GM18868 (cell line): Measurements from ENCODE around the gene PDLIM5.
"Not testable (repeated sequence)": the region's sequence is repeated elsewhere in the genome, so short reads cannot be mapped to it uniquely, and the experiment has no call there.

ENCODE experiments used
- ATAC-seq: cut with Tn5 transposase; IDR thresholded peaks from one replicate; pipeline ENCODE4 v1.9.1; 2021; ENCODE audit warnings: mild to moderate bottlenecking, moderate library complexity; ENCODE audit not compliant: unreplicated experiment

The PDLIM5 gene, protein sequence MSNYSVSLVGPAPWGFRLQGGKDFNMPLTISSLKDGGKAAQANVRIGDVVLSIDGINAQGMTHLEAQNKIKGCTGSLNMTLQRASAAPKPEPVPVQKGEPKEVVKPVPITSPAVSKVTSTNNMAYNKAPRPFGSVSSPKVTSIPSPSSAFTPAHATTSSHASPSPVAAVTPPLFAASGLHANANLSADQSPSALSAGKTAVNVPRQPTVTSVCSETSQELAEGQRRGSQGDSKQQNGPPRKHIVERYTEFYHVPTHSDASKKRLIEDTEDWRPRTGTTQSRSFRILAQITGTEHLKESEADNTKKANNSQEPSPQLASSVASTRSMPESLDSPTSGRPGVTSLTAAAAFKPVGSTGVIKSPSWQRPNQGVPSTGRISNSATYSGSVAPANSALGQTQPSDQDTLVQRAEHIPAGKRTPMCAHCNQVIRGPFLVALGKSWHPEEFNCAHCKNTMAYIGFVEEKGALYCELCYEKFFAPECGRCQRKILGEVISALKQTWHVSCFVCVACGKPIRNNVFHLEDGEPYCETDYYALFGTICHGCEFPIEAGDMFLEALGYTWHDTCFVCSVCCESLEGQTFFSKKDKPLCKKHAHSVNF

GRCh38 chr4:94451695-94452475 is at the start of gene PDLIM5:
Gene PDLIM5, plus strand, starts transcription at chr4:94451942. Its CDS starts 3,347 bp downstream, at chr4:94455289.
- ATAC-seq, result peak; percentile 90

GRCh38 chr4:94402439-94402838 is 49.3 kb upstream of the PDLIM5 start:
- ATAC-seq, result not testable (repeated sequence)

DNA sequence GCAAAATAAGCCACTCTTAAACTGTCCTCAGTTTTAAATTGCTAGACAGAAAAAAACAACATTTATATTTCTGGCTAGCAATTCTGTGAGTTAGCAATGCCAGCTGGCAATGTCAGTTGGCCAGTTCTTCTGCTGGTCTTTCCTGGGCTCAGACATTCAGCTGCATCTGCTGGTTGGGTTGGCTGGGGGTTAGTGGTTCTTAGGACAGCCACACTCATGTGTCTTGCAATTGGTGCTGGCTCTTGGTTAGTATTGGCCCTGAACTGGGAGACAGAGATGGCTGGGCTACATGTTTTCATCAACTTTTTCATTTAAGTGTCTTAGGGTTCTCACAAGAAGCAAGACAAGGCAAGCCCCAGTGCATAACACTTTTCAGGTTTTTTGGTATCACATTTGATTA is 48.0 kb upstream of the PDLIM5 start:
- no peak for ATAC-seq

GRCh38 chr4:94406668-94407437 is 44.9 kb upstream of the PDLIM5 start:
- peak; percentile 92 for ATAC-seq

GRCh38 chr4:94407846-94408245 is 43.9 kb upstream of the PDLIM5 start:
- ATAC-seq, result no peak

GRCh38 chr4:94408549-94409374 is 43.0 kb upstream of the PDLIM5 start:
- ATAC-seq, result no peak

- ATAC-seq, result no peak
These were observed 42.4 kb upstream of the PDLIM5 start for GRCh38 chr4:94409375-94409679.

GRCh38 chr4:94409962-94410361 is 41.8 kb upstream of the PDLIM5 start:
- ATAC-seq, result no peak

DNA sequence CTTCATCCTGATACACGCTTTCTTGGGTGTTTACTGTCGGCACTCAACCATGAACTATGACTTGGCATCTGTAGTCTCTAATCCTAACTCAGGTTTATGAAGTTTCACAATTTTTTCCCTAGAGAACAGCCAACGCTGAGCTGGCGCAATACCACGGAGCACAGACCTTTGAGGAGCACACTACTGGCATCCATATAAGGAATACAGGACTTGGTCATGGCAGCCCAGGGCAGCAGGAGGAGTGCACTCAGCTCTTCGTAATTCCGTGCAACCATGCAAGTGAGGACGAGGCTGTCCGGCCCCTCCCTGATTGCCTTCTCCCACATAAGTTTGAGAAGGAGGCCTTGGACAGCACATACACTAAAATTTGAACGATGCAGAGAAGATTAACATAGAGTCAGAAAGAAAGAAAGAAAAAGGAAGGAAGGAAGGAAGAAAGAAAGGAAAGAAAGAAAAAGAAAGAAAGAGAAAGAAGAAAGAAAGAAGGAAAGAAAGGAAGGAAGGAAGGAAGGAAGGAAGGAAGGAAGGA is 41.0 kb upstream of the PDLIM5 start:
- no peak for ATAC-seq

DNA sequence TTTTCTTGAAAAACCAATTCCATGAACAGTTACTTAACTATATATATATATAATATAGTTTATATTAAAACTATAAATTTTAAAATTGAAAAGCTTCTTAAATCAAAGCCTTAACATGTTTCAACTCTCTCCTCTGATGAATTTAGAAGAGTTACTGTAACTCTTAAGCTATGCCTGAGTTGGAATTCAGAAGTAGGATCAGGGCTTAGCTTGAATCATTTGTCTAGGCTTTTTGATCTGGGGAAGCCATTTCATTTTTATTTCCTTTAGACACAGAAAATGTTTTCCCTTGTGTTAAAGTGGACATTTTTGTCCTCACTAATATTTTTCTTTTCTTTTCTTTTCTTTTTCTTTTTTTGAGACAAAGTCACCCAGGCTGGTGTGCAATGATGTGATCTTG is 40.4 kb upstream of the PDLIM5 start:
- no peak for ATAC-seq

- ATAC-seq, result no peak
These were observed 39.6 kb upstream of the PDLIM5 start for GRCh38 chr4:94412019-94412657.

DNA sequence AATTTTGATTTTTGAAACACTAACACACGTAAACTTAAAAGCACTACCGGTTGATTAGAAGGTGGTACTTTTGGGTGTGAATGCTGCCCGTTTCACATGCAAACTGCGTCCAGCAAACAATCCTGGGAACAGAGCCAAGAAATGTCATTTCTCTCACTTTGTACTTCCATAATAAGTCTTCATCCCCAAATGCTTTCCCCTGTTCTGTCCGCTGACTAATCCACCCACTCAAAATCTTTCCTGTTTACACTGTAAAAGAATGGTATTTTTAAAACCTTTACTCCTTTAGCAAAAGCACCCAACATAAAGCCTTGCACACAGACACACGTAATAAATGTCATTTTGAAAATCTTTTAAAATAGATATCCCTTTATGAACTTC is 39.1 kb upstream of the PDLIM5 start:
- ATAC-seq, result no peak

GRCh38 chr4:94413085-94413840 is 38.5 kb upstream of the PDLIM5 start:
- ATAC-seq, result no peak

GRCh38 chr4:94414907-94415306 is 36.8 kb upstream of the PDLIM5 start:
- no peak for ATAC-seq

- no peak for ATAC-seq
These were observed 36.3 kb upstream of the PDLIM5 start for GRCh38 chr4:94415448-94415847.

DNA sequence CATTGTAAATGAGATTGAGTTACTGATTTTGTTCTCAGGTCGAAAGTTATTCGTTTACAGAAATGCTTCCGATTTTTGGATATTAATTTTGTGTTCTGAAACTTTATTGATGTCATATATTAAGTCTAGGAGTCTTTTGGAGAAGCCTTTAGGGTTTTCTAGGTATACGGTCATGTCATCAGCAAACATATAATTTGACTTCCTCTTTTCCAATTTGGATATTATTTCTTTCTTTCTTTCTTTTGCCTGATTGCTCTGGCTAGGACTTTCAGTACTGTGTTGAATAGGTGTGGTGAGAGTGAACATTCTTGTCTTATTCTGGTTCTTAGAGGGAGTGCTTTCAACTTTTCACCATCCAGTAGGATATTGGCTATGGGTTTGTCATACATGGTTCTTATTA is 35.4 kb upstream of the PDLIM5 start:
- no peak for ATAC-seq

DNA sequence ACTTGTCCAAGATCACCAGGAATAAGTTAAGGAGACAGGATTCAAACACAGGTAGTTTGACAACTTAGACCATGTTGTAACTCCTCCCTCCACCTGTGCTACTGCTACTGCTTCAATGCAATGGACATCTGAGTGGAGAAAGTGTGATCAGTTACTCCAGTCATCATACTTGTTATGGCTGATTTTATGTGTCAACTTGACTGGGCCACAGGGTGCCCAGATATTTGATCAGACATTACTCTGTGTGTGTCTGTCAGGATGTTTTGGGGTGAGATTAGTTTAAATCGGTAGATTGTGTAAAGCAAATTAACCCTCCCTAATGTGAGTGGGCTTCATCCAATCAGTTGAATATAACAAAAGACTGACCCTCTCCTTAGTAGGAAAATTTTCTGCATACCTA is 34.8 kb upstream of the PDLIM5 start:
- no peak for ATAC-seq

DNA sequence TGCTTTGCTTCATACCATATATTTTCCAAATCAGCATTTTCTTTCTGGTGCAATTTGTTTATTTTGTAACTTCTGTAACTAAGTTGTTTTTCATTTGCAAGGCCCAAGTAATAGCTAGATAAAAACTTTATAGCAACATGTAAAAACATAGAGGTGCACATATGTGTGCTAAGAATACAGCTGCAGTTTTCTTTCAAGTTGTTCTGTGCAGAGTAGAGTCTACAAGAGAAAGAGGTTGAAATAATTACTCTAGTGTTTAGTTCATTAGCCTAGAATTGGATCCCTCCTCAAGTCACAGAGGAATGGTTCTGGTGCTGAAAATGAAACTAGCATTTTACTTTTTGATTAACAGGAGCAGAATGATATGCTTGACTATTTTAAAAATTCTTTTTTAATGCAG is 32.2 kb upstream of the PDLIM5 start:
- ATAC-seq, result no peak

- ATAC-seq, result no peak
These were observed 31.8 kb upstream of the PDLIM5 start for GRCh38 chr4:94419956-94420355.
